ENCODE results near the gene S100A12. TPM values are rescaled to one million over a fixed set of nuclear protein-coding genes. Genes with fewer than 3 reads are reported as not detected.

Gene S100A12
- total RNA-seq, 1 experiment from 2014 or later = not detected

DNA sequence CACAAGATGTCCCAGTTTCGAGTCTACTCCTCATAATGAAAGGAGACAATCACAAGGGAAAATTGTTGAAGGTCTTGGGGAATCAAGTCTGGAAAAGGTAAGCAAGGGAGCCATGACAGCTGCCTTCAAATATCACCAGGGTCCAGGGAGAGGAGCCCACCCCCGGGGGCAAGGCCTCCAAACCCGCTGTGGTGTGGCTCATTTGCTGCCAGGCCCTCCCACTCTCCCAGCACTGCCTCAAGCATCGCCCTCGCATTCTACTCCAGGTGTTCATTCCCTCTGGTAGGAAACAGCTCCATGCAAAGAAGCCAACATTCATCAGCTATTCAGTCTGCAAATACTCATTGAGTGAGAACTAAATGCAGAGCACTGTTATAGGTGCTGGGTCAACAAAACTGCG, 9.2 kb downstream of the S100A12 start:
- BruUV-seq (replicated peaks) = no TSS peak
- ChIA-PET CTCF (interaction anchor here (0.5 to 28.2 kb wide), 8 partner anchors 9 to 130 kb away, joined by 3 to 1438 read pairs (median 10); partner anchors contain the start of genes S100A12, S100A7A and S100A9), POLR2A (interaction anchor here (1.0 to 5.1 kb wide), 5 partner anchors 9 to 624 kb away, joined by 3 to 46 read pairs (median 3); partner anchors contain the start of genes RPS27, S100A12 and S100A9)
- no peak overlapping the region for H3K27ac Mint-ChIP-seq (ENCODE audit: low read depth, unreplicated experiment)
- DNase-seq (ENCODE audit: unreplicated experiment) = no peak
- H3K4me1 Mint-ChIP-seq (ENCODE audit: insufficient read depth, unreplicated experiment) = peaks cover 50% of the 10 kb centered on the region
- TF ChIP-seq, protein P1, sequence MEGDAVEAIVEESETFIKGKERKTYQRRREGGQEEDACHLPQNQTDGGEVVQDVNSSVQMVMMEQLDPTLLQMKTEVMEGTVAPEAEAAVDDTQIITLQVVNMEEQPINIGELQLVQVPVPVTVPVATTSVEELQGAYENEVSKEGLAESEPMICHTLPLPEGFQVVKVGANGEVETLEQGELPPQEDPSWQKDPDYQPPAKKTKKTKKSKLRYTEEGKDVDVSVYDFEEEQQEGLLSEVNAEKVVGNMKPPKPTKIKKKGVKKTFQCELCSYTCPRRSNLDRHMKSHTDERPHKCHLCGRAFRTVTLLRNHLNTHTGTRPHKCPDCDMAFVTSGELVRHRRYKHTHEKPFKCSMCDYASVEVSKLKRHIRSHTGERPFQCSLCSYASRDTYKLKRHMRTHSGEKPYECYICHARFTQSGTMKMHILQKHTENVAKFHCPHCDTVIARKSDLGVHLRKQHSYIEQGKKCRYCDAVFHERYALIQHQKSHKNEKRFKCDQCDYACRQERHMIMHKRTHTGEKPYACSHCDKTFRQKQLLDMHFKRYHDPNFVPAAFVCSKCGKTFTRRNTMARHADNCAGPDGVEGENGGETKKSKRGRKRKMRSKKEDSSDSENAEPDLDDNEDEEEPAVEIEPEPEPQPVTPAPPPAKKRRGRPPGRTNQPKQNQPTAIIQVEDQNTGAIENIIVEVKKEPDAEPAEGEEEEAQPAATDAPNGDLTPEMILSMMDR (IDR thresholded peaks at IDR 0.05; ENCODE audit: unreplicated experiment) = no peak
- no peak overlapping the region for H3K4me3 Mint-ChIP-seq (ENCODE audit: unreplicated experiment)
- no peaks in the 10 kb centered on the region for H3K27me3 Mint-ChIP-seq (ENCODE audit: insufficient read depth, unreplicated experiment)
- intact Hi-C loops (cut with micrococcal nuclease) = no loop called here
- peaks cover 14% of the 10 kb centered on the region for H3K36me3 Mint-ChIP-seq (ENCODE audit: insufficient read depth, unreplicated experiment)
- no peaks in the 10 kb centered on the region for H3K9me3 Mint-ChIP-seq (ENCODE audit: unreplicated experiment)

DNA sequence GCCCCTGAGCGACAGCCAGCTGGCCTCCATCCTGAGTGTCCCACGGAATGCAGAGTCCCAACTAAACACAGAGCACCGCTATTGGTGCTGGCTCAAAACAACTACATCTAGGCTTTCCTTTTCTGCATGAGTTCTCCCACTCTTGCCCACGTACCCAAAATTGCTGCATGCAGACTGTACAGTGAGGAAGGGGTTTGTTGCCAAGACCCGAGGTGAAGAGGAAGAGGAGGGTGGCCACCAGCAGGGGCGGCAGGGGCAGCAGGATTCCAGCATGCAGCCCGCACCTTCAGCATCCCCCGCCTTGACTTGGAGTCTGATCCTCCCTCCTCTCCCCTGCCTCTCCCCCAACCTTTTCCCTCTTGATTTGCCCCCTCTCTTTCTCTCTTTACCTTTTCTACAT, 9.7 kb downstream of the S100A12 start:
- TF ChIP-seq, protein P1 (IDR thresholded peaks at IDR 0.05; ENCODE audit: unreplicated experiment) = no peak
- no peaks in the 10 kb centered on the region for H3K9me3 Mint-ChIP-seq (ENCODE audit: unreplicated experiment)
- ChIA-PET CTCF (interaction anchor here (0.7 to 28.2 kb wide), 10 partner anchors 9 to 489 kb away, joined by 3 to 1438 read pairs (median 5); partner anchors contain the start of genes S100A12, S100A7A and S100A9), POLR2A (interaction anchor here (0.5 to 5.1 kb wide), 13 partner anchors 9 to 625 kb away, joined by 3 to 46 read pairs (median 4); partner anchors contain the start of genes RPS27, S100A12, S100A16 and S100A8)
- H3K4me3 Mint-ChIP-seq (ENCODE audit: unreplicated experiment) = peak overlapping the region; percentile 17
- peaks cover 20% of the 10 kb centered on the region for H3K36me3 Mint-ChIP-seq (ENCODE audit: insufficient read depth, unreplicated experiment)
- peak overlapping the region; percentile 46 for H3K27ac Mint-ChIP-seq (ENCODE audit: low read depth, unreplicated experiment)
- DNase-seq (ENCODE audit: unreplicated experiment) = no peak
- intact Hi-C loops (cut with micrococcal nuclease) = no loop called here
- BruUV-seq (replicated peaks) = no TSS peak
- peaks cover 54% of the 10 kb centered on the region for H3K4me1 Mint-ChIP-seq (ENCODE audit: insufficient read depth, unreplicated experiment)
- H3K27me3 Mint-ChIP-seq (ENCODE audit: insufficient read depth, unreplicated experiment) = no peaks in the 10 kb centered on the region

DNA sequence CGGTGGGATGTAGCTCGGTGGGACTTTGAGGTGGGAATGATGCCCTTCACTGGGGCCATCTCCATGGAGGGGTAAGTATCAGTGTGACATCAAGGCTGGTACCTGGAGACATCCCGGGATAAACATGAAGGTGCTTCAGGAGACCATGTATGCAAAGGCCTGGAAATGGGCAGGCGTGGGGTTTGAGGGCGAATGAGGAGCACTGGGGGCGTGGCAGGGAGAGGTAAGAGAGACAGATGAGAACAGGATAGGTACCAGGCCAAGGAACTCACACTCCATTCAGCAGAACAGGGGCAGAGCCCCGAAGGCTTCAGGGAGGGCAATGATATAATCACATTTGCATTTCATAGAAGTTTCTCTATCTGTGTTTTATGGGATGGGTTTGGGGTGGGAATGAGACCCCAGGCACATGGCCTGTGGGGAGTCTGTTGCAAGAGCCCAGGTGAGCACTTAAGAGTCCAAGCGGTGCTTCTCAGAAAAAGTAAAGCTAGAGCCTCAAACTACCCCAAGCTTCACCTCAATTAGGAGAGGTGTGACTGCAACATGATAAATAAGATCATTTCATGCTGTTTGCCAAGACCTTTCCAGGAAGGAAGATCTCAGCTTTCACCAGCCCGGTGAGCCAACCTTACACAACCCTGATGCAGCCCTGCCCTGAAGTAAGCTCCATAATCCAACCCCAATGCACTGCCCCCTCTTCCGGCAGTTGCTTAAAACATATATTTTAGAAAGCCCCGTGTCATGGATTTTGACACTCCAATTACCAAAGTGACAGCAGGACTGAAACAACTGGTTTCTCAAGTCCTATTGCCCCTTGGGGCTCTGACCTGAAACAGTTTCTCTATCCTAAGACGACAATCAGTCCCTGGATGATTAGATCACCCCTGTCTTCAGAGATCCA, 10.4 kb downstream of the S100A12 start:
- H3K36me3 Mint-ChIP-seq (ENCODE audit: insufficient read depth, unreplicated experiment) = peaks cover 18% of the 10 kb centered on the region
- peak overlapping the region; percentile 17 for H3K4me3 Mint-ChIP-seq (ENCODE audit: unreplicated experiment)
- no TSS peak for BruUV-seq (replicated peaks)
- peak overlapping the region; percentile 46 for H3K27ac Mint-ChIP-seq (ENCODE audit: low read depth, unreplicated experiment)
- H3K4me1 Mint-ChIP-seq (ENCODE audit: insufficient read depth, unreplicated experiment) = peaks cover 61% of the 10 kb centered on the region
- DNase-seq (ENCODE audit: unreplicated experiment) = peak; percentile 95
- no peaks in the 10 kb centered on the region for H3K9me3 Mint-ChIP-seq (ENCODE audit: unreplicated experiment)
- intact Hi-C loops (cut with micrococcal nuclease) = no loop called here
- TF ChIP-seq, protein P1 (IDR thresholded peaks at IDR 0.05; ENCODE audit: unreplicated experiment) = no peak
- CTCF ChIA-PET = interaction anchor here (0.5 to 28.2 kb wide), 15 partner anchors 8 to 490 kb away, joined by 3 to 1438 read pairs (median 4); partner anchors contain the start of genes S100A12 and S100A9
- H3K27me3 Mint-ChIP-seq (ENCODE audit: insufficient read depth, unreplicated experiment) = no peaks in the 10 kb centered on the region
- POLR2A ChIA-PET = interaction anchor here (0.5 to 5.1 kb wide), 15 partner anchors 9 to 626 kb away, joined by 3 to 46 read pairs (median 4); partner anchors contain the start of genes RPS27, S100A12, S100A16 and S100A8

DNA sequence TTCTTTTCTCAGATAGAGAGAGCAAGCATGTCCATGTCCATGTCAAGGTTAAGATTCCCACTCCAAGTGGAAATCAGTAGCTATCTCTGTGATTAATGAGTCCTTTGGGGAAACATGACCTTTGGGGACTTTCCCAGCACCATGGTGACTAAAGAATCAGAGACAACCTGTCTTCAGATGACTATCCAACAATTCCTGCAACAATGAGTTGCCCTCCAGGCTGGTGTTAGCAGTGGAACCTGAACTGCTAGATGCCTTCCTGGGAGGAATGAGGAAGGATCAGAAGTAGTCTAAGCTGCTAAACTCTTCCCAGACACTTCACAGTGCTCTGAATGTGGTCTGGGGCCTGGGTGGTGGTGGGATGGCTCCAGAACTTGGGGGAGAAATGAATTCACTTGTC, 11.3 kb downstream of the S100A12 start:
- Mint-ChIP-seq H3K4me1 (ENCODE audit: insufficient read depth, unreplicated experiment) (peaks cover 63% of the 10 kb centered on the region), H3K4me3 (ENCODE audit: unreplicated experiment) (no peak overlapping the region), H3K27me3 (ENCODE audit: insufficient read depth, unreplicated experiment) (no peaks in the 10 kb centered on the region), H3K9me3 (ENCODE audit: unreplicated experiment) (no peaks in the 10 kb centered on the region), H3K27ac (ENCODE audit: low read depth, unreplicated experiment) (no peak overlapping the region), H3K36me3 (ENCODE audit: insufficient read depth, unreplicated experiment) (peaks cover 14% of the 10 kb centered on the region)
- no TSS peak for BruUV-seq (replicated peaks)
- TF ChIP-seq, protein P1 (IDR thresholded peaks at IDR 0.05; ENCODE audit: unreplicated experiment) = no peak
- ChIA-PET CTCF (interaction anchor here (0.6 to 28.2 kb wide), 8 partner anchors 7 to 519 kb away, joined by 4 to 1438 read pairs (median 10); partner anchors contain the start of genes S100A12 and S100A9), POLR2A (interaction anchor here (0.6 to 5.1 kb wide), 9 partner anchors 12 to 405 kb away, joined by 3 to 46 read pairs (median 5); partner anchors contain the start of genes S100A12 and S100A8)
- no peak for DNase-seq (ENCODE audit: unreplicated experiment)
- intact Hi-C loops (cut with micrococcal nuclease) = no loop called here
